SK-N-SH treated with all-trans-retinoic acid at 6 μM for 48 hours (cell line): ENCODE data around the gene MYOM3.

ENCODE experiments used
- ARNTL ChIP-seq: fragments of 450-650 bp; formaldehyde crosslinking; IDR thresholded peaks from 2 replicates; pipeline ENCODE4 v1.5.0; 2020; ENCODE audit warnings: low read depth, mild to moderate bottlenecking, moderate library complexity, borderline replicate concordance
- PPARA ChIP-seq: fragments of 250-450 bp; sonication (Bioruptor Pico); IDR thresholded peaks from 2 replicates; pipeline ENCODE4 v1.5.0; 2020; ENCODE audit warnings: mild to moderate bottlenecking, borderline replicate concordance
- ZNF565 ChIP-seq: fragments of 450-650 bp; formaldehyde crosslinking; conservative IDR thresholded peaks from 2 replicates; pipeline ENCODE4 v1.5.0; 2020; ENCODE audit warnings: low read depth, mild to moderate bottlenecking, moderate library complexity
- ZNF70 ChIP-seq: fragments of 450-650 bp; formaldehyde crosslinking; IDR thresholded peaks from 2 replicates; pipeline ENCODE4 v1.5.0; 2020; ENCODE audit warnings: mild to moderate bottlenecking, moderate library complexity
- ZNF8 ChIP-seq: fragments of 450-650 bp; formaldehyde crosslinking; IDR thresholded peaks from 2 replicates; pipeline ENCODE4 v1.5.0; 2020; ENCODE audit warnings: mild to moderate bottlenecking, moderate library complexity

- no peak for TF ChIP-seq ZNF8 (CRISPR knock-in tag)
- no peak for TF ChIP-seq ZNF70
- TF ChIP-seq ZNF565 (CRISPR knock-in tag), result no peak
- TF ChIP-seq PPARA (CRISPR knock-in tag), result no peak
- TF ChIP-seq ARNTL, result no peak
Observed at GRCh38 chr1:24060482-24060881, 51.5 kb downstream of the MYOM3 start.
